DOHH2 (cell line): Measurements from ENCODE around the gene RBMS3.

Experiments used
- H3F3A ChIP-seq: fragments of 200-600 bp; sonication (generic), shearing (Covaris generic); 2 replicates; pipeline ENCODE4 v1.6.0; 2016; ENCODE audit warnings: antibody characterized with exemption, mild to moderate bottlenecking; ENCODE audit not compliant: control insufficient read depth, insufficient read depth
- H3K27ac ChIP-seq: fragments of 200-600 bp; sonication (generic); 2 replicates; pipeline ENCODE4 v1.5.1; 2014; ENCODE audit warnings: low read depth, mild to moderate bottlenecking, low read length, moderate library complexity
- H3K27me3 ChIP-seq: fragments of 200-600 bp; sonication (generic); 2 replicates; pipeline ENCODE4 v1.6.1; 2014; ENCODE audit warnings: mild to moderate bottlenecking, low read length, mixed read lengths; ENCODE audit not compliant: control insufficient read depth
- H3K36me3 ChIP-seq: fragments of 200-600 bp; sonication (generic); 2 replicates; pipeline ENCODE4 v1.6.1; 2014; ENCODE audit warnings: mild to moderate bottlenecking, low read length, moderate library complexity, mixed read lengths; ENCODE audit not compliant: control insufficient read depth
- H3K4me1 ChIP-seq: fragments of 200-600 bp; sonication (generic); 2 replicates; pipeline ENCODE4 v1.6.1; 2014; ENCODE audit warnings: mild to moderate bottlenecking, low read length, mixed read lengths; ENCODE audit not compliant: control insufficient read depth
- H3K4me2 ChIP-seq: fragments of 200-600 bp; sonication (generic); 2 replicates; pipeline ENCODE4 v1.6.0; 2014; ENCODE audit warnings: mild to moderate bottlenecking, low read length, moderate library complexity
- H3K4me3 ChIP-seq: fragments of 200-600 bp; sonication (generic); 2 replicates; pipeline ENCODE4 v1.5.1; 2014; ENCODE audit warnings: mild to moderate bottlenecking, low read length, mixed read lengths
- H3K79me2 ChIP-seq: fragments of 200-600 bp; sonication (generic); 2 replicates; pipeline ENCODE4 v1.6.1; 2014; ENCODE audit warnings: mild to moderate bottlenecking, low read length, mixed read lengths; ENCODE audit not compliant: control insufficient read depth
- H3K9me2 ChIP-seq: fragments of 200-600 bp; sonication (generic); replicated peaks from 2 replicates; pipeline ENCODE4 v1.6.1; 2014; ENCODE audit warnings: mild to moderate bottlenecking, low read length, mixed read lengths; ENCODE audit not compliant: control insufficient read depth
- H3K9me3 ChIP-seq: fragments of 200-600 bp; sonication (generic); 2 replicates; pipeline ENCODE4 v1.6.1; 2014; ENCODE audit warnings: antibody characterized with exemption, low read length, mixed read lengths; ENCODE audit not compliant: control insufficient read depth, insufficient read depth
- H4K20me1 ChIP-seq: fragments of 200-600 bp; sonication (generic); 2 replicates; pipeline ENCODE4 v1.6.0; 2014; ENCODE audit warnings: low read depth, mild to moderate bottlenecking, antibody characterized with exemption, low read length, moderate library complexity; ENCODE audit not compliant: control insufficient read depth, insufficient read depth
- EZH2phosphoT487 ChIP-seq: fragments of 200-600 bp; sonication (generic); IDR thresholded peaks from 2 replicates; pipeline ENCODE4 v1.6.1; 2017; ENCODE audit warnings: borderline replicate concordance, mild to moderate bottlenecking, antibody characterized with exemption, low read length, moderate library complexity, mixed read lengths
- TF ChIP-seq, protein P1 (sequence below): fragments of 200-600 bp; sonication (generic); IDR thresholded peaks from one replicate; pipeline ENCODE4 v1.5.1; 2014; ENCODE audit warnings: antibody characterized with exemption, mild to moderate bottlenecking, low read depth, low read length; ENCODE audit not compliant: poor library complexity, severe bottlenecking

Gene RBMS3

DNA sequence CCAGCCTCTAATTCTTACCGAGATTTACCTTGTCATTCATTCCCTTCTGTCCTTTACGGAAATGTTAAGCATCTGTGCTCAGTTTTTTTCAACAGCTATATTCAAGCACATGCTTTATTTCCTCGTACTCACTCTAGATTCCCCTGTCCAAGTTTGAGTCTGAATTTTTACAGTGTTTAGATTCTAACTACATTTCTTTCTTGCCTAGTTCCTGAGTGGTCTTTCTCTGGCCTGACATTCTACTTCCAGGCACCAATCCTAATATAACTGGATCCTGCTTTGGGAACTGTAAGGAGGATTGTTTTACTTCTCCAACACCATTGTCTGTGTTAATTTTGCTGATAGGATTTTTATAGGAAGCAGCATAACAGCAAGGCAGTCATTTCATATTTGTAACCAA lies 222.4 kb downstream of the RBMS3 start:
- H3K4me1 ChIP-seq, result no peaks in the 10 kb centered on the region
- no peak overlapping the region for H3K27ac ChIP-seq
- no peaks in the 10 kb centered on the region for H3K36me3 ChIP-seq
- H3K79me2 ChIP-seq, result no peaks in the 10 kb centered on the region
- no peak overlapping the region for H3K4me2 ChIP-seq
- H3K9me2 ChIP-seq, result no peaks in the 10 kb centered on the region
- TF ChIP-seq, protein P1, sequence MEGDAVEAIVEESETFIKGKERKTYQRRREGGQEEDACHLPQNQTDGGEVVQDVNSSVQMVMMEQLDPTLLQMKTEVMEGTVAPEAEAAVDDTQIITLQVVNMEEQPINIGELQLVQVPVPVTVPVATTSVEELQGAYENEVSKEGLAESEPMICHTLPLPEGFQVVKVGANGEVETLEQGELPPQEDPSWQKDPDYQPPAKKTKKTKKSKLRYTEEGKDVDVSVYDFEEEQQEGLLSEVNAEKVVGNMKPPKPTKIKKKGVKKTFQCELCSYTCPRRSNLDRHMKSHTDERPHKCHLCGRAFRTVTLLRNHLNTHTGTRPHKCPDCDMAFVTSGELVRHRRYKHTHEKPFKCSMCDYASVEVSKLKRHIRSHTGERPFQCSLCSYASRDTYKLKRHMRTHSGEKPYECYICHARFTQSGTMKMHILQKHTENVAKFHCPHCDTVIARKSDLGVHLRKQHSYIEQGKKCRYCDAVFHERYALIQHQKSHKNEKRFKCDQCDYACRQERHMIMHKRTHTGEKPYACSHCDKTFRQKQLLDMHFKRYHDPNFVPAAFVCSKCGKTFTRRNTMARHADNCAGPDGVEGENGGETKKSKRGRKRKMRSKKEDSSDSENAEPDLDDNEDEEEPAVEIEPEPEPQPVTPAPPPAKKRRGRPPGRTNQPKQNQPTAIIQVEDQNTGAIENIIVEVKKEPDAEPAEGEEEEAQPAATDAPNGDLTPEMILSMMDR, result no peak
- no peaks in the 10 kb centered on the region for H3K27me3 ChIP-seq
- H4K20me1 ChIP-seq, result no peaks in the 10 kb centered on the region
- H3F3A ChIP-seq, result no peaks in the 10 kb centered on the region
- H3K9me3 ChIP-seq, result no peaks in the 10 kb centered on the region
- H3K4me3 ChIP-seq, result no peak overlapping the region

DNA sequence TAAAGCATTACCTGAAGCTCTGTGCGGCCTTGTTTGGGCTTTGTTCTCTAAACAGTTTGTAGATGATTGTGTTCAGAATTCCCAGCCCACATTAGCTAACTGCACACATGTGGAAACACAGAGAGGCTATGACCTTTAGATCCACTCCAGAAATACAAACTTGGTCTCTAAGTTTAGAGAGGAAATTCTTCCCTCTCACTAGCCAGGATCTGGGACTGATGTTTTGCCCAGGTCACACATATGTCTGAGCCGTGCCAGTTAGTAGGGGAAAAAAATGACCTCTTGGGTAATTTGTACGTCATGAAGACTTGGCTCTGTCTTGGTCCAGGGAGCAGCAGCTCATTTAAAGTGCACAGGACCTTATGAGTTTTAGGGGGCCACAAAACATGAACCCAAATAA lies 223.1 kb downstream of the RBMS3 start:
- Histone ChIP-seq H3K9me3 (no peaks in the 10 kb centered on the region), H3K4me3 (no peak overlapping the region), H3K4me1 (no peaks in the 10 kb centered on the region), H3K27me3 (no peaks in the 10 kb centered on the region), H3K79me2 (no peaks in the 10 kb centered on the region), H4K20me1 (no peaks in the 10 kb centered on the region), H3K36me3 (no peaks in the 10 kb centered on the region), H3F3A (no peaks in the 10 kb centered on the region), H3K4me2 (no peak overlapping the region), H3K27ac (no peak overlapping the region), H3K9me2 (no peaks in the 10 kb centered on the region)
- TF ChIP-seq, protein P1, result no peak
- no peak for TF ChIP-seq EZH2phosphoT487

DNA sequence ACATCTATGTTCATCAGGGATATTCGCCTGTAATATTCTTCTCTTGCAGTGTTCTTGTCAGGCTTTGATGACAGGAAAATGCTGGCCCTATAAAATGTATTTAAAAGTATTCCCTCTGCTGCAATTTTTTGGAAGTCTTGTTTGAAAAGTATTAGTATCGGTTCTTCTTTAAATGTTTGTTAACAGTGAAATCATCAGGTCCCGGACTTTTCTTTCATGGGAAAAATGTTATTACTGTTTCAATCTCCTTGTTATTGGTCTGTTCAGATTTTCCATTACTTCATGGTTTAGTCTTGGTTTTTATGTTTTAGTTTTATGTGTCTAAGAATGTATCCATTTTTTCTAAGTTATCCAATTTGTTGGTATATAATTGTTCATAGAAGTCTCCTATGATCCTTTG lies 225.6 kb downstream of the RBMS3 start:
- Histone ChIP-seq H3K4me3 (no peak overlapping the region), H4K20me1 (no peaks in the 10 kb centered on the region), H3K27ac (no peak overlapping the region), H3K9me2 (no peaks in the 10 kb centered on the region), H3F3A (no peaks in the 10 kb centered on the region), H3K79me2 (no peaks in the 10 kb centered on the region), H3K4me2 (no peak overlapping the region), H3K9me3 (no peaks in the 10 kb centered on the region), H3K27me3 (no peaks in the 10 kb centered on the region), H3K36me3 (no peaks in the 10 kb centered on the region), H3K4me1 (no peaks in the 10 kb centered on the region)
- TF ChIP-seq, protein P1, result no peak
- TF ChIP-seq EZH2phosphoT487, result no peak

DNA sequence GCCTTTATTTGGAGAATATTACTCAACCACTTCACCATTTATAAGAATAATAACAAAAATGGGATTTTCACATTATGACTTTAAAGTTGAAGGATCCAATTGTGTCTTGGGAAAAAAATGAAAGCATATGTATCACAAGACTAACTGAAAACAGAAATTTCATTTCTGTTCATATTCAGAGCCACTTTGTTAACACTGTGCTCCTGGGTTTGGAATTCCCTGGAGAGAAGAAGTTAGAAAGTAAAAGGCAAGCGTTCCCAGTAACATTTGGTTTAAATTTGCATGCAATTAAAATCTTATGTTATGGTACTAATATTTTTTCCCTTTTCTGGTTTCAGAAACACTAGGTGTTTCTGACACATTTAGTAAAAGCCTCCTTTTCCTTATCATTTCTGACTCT lies 230.8 kb downstream of the RBMS3 start:
- no peaks in the 10 kb centered on the region for H4K20me1 ChIP-seq
- H3K9me3 ChIP-seq, result no peaks in the 10 kb centered on the region
- H3K27me3 ChIP-seq, result no peaks in the 10 kb centered on the region; the same call in 1 of the 2 replicates
- H3F3A ChIP-seq, result no peaks in the 10 kb centered on the region
- TF ChIP-seq EZH2phosphoT487, result no peak
- TF ChIP-seq, protein P1, result no peak
- no peaks in the 10 kb centered on the region for H3K9me2 ChIP-seq
- H3K4me3 ChIP-seq, result no peak overlapping the region
- no peak overlapping the region for H3K4me2 ChIP-seq
- H3K4me1 ChIP-seq, result peaks cover 16% of the 10 kb centered on the region
- no peaks in the 10 kb centered on the region for H3K36me3 ChIP-seq
- H3K79me2 ChIP-seq, result no peaks in the 10 kb centered on the region
- H3K27ac ChIP-seq, result no peak overlapping the region
